Activated CD4-positive, CD25-positive, alpha-beta regulatory T cell treated with anti-CD3 and anti-CD28 coated beads, Interleukin-2, amount 50 U/mL, for 72 hours (primary cell): ENCODE measurements around the gene HDAC2.
"Not testable (repeated sequence)": the region's sequence is repeated elsewhere in the genome, so short reads cannot be mapped to it uniquely, and the experiment has no call there.

ENCODE experiments used
- DNase-seq: peaks from one replicate; pipeline ENCODE4 v3.0.0; 2021

HDAC2 gene

DNA sequence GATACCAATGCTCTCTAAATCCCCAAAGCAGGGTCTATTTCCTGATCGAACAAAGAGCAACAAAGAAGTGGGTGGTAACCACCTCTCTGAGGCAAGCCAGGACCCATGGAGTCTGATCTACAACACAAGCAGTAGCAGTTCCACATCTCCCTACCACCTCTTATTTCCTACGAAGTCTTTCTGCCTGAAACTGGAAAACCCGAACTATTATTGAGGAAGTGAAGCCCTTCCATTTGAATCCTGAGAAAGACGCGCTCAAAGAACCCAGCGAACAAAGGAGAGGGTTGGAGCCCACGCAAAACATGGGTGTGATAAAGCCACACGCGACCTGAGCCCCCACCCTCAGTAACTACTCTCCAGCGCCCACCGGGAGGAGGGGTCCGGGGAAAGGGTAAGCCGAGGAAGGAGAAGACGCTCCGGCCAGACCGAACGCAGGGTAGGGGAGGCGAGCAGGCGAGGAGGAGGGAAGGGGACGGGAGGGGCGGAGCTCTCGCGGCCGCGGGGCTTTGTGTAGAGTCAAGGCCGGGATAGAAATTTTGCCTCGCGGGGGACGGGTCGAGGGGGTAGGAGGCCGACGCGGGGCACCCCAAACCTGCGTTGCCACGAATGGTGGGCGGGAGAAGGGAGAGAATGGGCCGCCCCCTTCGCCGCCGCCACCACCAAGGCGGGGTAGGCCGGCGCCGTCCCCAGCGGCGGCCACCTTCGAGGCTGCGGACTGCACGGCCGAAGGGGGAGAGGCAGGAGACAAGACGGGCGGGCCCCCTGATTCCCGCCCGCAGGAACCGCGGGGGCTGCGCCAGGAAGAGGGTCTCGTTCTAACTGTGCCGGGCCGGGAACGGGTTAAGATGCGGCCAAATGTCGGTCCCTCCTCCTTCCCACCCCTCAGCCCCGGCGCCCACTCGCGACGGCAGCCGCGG is 802 bp downstream of the HDAC2 start:
- DNase-seq: peak; percentile 59

- DNase-seq: no peak
Measured at GRCh38 chr6:113968472-113968871, 2.5 kb downstream of the HDAC2 start.

DNA sequence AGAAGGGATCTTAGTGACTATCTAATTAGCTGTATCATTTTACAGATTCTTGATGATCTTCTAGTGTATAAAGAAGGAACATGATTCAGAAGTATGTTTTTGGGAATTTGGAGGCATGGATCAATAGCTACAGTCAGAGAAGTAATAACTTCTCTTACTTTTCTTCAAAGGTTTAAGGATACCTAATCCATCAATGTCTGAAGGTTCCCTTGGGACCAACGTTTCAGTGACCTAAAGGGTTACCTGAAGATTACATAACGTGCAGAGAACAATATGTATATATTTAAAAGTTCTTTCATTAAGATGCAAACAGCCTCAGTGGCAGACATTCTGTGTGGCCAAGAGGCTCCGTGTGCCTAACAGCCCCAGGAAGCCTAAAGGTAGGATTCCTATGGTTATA is 3.2 kb downstream of the HDAC2 start:
- DNase-seq: no peak

- no peak for DNase-seq
Measured at GRCh38 chr6:113960795-113961194, 10.2 kb downstream of the HDAC2 start.

- no peak for DNase-seq
Measured at GRCh38 chr6:113959235-113959634, 11.7 kb downstream of the HDAC2 start.

DNA sequence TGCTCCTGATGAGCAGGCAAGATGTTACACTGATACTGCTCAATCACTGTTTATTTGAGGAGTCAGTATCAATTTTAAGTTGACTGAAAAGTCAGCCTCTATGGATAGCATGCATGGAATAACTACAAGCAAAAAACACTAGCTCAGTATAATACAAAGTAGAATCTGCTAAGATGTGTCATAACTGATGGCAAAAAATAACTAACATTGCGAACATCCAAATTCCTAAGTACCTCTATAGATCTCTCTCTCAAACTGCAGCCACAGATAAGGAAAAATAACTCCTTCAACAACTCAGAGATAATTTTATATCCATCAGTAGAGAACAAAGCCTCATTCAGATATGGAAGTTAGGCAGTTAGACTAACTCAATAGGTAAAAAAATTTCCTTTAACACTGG is 16.3 kb downstream of the HDAC2 start:
- DNase-seq: no peak

- DNase-seq: no peak
Measured at GRCh38 chr6:113953346-113953745, 17.6 kb downstream of the HDAC2 start.

DNA sequence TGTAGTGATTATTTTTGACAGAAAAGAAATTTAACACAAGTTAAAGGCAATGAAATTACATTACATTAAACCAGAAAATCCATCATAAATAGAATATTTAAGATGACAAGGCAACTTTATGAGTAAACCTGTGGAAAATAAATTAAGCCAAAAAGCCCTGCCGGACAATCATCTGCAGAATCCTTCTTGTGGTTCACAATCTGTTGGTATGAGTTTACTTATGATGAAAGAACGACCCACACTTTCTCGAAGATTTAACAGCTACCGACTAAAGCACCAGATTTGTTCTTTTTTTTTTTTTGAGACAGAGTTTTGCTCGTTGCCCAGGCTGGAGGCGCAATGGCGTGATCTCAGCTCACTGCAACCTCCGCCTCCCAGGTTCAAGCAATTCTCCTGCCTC is 21.4 kb downstream of the HDAC2 start:
- DNase-seq: no peak

DNA sequence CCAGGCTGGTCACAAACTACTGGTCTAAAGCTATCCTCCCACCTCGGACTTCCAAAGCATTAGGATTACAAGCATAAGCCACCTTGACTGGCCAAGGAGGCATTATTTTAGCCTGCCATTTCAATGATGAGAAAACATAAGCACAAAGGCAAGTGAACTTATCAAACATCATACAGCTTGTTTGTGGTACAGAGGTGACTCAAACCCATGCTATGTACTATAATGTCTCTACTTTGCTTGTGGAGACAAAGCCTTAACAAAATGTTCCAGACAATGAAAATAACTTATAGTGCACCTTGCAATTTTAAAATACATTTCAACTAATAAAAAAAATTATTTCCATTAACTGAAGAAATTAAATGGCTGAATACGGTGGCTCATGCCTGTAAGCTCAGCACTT is 26.2 kb downstream of the HDAC2 start:
- no peak for DNase-seq

- no peak for DNase-seq
Measured at GRCh38 chr6:113939825-113940224, 31.1 kb downstream of the HDAC2 start.

GRCh38 chr6:113936093-113936934 is 34.6 kb downstream of the HDAC2 start:
- no peak for DNase-seq

DNA sequence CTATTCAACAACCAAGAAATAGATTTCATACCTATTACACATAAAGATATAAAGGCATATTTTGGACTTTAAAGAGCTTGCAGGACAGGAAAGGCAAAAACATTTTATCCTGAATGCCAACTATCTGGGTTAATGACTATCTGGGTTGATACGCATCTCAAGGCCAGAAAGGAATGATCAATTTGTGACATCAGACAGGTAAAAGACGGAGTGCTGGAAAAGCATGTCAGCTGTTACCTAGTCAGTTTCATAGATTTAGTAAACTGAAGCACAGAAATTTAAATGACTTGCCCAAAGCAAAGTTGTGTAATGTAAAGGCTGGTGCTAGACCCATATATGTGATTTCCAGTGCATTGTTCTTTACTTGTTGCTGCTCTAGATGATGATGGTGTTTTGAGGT is 36.8 kb downstream of the HDAC2 start:
- DNase-seq: no peak

GRCh38 chr6:113931907-113932306 is 39.0 kb downstream of the HDAC2 start:
- DNase-seq: not testable (repeated sequence)

DNA sequence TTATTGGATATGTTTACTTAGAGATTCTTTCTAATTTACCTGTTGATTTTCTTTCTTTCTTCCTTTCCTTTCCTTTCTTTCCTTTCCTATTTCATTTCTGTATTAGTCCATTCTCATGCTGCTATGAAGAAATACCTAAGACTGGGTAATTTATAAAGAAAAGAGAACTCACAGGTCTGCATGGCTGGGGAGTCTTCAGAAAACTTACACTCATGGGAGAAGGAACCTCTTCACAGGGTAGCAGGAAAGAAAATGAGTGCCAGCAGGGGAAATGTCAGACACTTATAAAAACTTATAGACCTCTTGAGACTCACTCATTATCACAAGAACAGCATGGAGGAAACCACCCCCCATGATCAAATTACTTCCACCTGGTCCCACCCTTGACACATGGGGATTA is 40.8 kb downstream of the HDAC2 start:
- no peak for DNase-seq

DNA sequence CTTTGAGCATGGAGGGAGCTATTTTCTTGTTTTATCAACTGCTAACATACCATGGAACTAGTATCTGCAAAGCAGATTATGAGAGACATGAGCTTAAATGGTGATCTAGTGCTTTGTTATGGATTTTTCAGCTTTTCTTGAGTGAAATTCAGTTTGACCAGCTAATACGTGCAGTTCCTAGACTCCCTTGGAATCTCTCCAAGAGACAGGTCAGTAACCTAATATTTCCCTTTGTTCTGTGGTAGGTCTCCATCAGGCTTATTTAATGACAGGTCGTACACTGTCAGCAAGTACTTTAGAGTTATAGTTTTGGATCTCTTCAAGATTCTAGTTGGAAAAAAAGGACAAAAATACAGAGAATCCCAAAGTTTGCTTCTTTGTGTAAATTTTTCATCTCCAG is 43.9 kb downstream of the HDAC2 start:
- DNase-seq: no peak

- DNase-seq: no peak
Measured at GRCh38 chr6:113925378-113925777, 45.6 kb downstream of the HDAC2 start.

DNA sequence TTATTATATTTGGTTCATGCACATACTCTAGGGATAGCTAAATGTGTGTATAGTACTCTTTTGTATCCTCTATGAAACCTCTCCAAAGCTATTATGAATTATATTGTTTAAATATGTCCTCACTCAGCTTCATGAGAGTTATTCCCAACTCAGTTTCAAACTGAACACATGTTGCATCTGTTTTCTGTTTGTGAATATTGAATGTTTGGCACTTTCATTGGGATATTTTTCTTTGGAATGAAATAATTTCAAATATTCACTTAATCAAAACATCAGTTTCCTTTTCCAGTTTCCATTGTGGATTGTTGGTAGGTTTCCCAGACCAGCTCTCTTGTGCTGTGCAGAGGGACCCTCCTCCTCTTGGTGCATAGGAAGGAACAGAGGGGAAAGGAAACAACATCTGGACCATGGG is 46.6 kb downstream of the HDAC2 start:
- DNase-seq: no peak

DNA sequence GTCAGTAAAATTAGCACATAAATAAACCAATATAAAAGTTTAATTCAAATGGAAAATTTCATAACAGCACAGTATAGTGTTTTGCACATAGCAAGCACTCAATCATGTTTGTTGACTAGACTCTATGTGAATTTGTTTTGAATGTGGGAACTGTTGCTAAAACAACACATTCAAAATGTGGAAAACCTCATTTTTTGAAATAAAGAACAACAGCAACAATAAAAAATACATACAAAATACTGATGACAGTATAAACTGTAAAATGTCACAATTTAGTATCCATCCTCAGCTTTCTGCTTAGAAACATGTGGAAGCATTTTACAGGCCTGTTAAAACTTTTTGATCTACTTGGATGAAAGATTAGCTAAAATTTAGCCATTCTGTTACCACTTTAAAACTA is 47.4 kb downstream of the HDAC2 start:
- DNase-seq: no peak

DNA sequence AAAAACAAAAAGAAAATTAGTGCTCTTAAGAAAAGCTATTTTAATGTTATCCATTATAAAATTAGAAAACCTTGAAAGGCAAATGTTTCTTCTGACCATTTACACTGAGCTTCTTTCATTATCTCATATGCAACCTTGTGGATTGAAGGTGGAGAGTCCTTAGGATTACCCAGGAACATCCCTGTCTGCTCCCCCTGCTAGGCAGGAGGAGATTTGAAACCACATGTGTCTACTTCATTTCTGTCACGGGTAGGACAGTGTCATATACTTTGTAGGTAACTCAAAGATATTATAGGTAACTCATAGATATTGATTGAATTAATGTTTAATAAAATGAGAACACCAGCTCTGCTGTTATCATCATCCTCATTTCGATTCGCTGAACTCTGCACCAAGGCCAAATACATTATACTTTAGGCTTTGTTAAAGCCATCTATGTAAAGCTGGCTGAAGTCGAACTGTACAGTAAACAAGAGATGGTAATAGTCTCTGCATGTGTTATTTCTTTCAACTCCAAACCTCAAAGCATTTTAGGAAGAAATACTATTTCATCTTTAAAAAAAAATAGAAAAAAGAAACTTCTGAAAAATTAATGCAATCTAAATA is 49.5 kb downstream of the HDAC2 start:
- DNase-seq: no peak

DNA sequence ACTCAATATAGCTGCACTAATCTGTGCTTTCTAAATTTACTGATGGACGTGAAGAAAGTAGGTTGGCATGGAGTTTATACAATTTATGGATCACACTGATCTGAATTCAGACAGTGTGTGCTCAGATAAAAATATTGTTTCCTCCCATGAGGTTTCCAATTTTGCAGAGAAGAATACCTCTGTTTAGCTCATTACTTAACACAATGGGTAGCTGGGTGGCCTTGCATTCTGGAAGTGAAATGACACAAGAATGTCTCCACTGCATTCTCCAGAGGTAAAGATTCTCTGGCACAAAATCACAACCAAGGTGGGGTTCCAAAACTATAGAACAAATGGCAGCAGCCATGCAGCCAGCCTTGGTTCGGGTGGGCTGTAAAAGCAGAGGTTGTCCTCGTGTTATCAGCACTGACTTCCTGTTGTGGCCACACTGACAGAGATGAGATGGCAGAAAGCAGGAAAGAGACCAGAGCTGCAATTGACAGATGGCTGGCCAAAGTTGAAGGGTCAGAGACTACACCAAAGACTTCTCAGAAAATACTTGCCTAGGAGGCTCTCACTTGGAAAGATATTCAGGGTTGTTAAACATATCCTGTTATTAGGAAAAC is 50.2 kb downstream of the HDAC2 start:
- no peak for DNase-seq

GRCh38 chr6:113910285-113910684 is 60.7 kb downstream of the HDAC2 start:
- not testable (repeated sequence) for DNase-seq

DNA sequence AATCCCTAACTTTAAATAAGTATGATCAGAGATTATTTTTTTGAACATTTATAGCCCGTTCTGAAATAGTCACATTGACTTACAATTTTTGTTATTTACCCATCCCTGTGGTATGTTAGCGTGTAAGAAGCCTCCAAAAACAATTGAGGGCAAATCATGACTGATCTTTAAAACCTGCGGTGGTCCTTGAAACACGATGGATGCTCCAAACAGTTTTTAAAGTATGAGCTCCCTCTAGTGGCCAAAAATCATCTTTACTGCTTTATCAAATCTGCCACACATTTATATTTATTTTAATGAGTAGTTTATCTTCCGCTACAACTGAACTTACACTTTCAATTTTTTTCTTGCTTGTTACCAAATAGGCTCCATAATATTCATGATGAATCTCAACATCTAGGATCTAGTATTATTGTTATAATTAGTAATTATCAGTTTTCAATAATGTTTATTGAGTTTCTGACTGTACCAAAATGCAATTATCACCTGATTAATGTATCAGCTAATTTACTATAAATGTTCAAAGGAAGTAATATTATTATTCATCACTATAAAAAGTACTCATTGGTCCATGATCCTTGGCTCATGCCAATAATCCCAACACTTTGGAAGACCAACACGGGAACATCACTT is 61.6 kb downstream of the HDAC2 start:
- no peak for DNase-seq

DNA sequence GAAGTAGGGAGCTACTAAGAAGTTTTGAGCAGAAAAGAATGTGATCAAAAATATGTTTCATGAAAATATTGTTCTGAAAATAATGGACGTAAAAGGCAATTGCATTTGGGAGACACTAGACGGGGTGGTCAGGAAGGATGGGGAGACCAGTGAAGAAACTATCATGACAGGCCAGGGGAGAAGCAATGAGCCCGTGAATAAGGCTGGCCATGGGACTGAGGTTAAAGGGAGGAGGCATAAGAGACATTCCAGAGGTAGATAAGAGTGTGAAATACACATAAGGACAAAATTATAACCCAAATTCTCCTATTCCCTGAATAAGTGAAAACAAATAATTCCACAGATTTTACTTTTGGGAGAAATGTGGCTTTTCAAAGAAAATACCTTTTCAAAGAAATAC is 62.1 kb downstream of the HDAC2 start:
- no peak for DNase-seq
